ENCODE measurements around the gene NSUN7.

NSUN7 gene

DNA sequence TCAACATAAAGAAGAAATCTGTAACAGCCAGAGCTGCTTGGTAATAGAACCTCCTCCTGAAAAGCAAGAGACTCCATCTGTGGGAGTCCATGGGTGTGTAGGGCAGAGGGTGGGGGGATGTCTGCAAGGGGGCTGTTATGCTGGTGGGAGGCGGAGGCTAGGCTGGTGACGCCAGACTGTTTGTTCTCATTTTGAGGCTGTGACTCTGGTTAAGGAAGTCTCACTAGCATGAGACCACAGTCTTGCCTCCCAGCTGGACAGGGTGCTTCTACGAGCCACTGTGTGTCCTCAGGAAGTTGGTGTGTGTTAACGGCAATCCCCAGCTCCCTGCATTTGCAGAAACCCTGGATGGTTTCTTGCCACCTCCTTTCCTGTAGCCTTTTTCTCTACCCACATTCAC, 79.8 kb downstream of the NSUN7 start:
- DNase-seq (ENCODE audit: low spot score): no peak
- no peak overlapping the region for H3K27ac ChIP-seq
- TF ChIP-seq, protein P1, sequence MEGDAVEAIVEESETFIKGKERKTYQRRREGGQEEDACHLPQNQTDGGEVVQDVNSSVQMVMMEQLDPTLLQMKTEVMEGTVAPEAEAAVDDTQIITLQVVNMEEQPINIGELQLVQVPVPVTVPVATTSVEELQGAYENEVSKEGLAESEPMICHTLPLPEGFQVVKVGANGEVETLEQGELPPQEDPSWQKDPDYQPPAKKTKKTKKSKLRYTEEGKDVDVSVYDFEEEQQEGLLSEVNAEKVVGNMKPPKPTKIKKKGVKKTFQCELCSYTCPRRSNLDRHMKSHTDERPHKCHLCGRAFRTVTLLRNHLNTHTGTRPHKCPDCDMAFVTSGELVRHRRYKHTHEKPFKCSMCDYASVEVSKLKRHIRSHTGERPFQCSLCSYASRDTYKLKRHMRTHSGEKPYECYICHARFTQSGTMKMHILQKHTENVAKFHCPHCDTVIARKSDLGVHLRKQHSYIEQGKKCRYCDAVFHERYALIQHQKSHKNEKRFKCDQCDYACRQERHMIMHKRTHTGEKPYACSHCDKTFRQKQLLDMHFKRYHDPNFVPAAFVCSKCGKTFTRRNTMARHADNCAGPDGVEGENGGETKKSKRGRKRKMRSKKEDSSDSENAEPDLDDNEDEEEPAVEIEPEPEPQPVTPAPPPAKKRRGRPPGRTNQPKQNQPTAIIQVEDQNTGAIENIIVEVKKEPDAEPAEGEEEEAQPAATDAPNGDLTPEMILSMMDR (conservative IDR thresholded peaks at IDR 0.05; ENCODE audit: low read depth): no peak
- ChIA-PET CTCF (no interaction called here), POLR2A (ENCODE audit: low non-redundant PET) (no interaction called here)

DNA sequence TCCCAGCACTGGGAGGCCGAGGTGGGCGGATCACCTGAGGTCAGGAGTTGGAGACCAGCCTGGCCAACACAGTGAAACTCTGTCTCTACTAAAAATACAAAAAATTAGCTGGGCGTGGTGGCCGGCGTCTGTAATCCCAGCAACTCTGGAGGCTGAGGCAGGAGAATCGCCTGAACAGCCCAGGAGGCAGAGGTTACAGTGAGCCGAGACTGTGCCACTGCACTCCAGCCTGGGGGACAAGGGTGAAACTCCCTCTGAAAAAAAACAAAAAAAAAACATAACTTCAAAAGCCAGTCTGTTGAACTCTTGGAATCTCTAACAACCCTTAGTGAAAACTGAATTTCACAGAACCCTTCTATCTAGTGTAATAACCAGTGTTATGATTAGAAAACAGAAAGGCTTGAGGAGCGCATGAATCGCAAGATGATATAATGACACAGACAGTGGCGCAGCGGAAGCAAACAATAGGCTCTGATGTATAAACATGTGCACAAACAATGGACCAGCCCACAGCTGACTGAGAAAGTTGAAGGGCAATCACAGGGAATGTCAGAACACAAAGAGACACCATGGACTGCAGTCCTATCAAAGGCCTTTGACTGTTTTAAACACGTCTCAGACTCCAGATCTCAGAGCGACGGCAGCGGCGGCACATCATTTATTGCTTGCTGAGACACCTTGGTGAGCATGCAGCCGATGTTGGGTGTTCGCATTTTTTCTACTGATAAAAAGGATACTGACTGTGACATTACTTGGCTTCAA, 81.6 kb downstream of the NSUN7 start:
- no peak overlapping the region for H3K27ac ChIP-seq
- TF ChIP-seq, protein P1 (conservative IDR thresholded peaks at IDR 0.05; ENCODE audit: low read depth): no peak
- POLR2A ChIA-PET (ENCODE audit: low non-redundant PET): no interaction called here
- CTCF ChIA-PET: interaction anchor here (1.7 kb wide), 1 partner anchor 10 kb away, joined by 4 read pairs; no protein-coding TSS in a partner anchor
- no peak for DNase-seq (ENCODE audit: low spot score)

DNA sequence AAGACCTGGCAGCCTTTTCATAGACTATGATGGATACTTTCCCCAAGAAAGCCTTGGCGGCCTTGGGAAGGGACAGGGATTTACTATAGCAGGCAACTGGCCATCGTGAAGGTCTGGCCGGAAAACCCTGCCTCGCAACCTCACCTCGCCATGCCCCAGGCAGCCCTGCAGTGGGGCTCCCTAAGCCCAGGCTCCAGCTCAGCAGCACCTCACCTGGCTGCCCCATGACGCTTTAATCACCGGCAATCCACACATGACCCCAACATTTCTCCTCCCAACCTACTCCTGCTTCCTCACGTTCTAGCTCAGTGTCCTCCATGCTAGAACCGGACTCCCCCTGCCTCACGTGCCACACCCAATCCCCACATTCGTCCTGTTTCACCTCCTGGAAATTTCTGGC, 82.4 kb downstream of the NSUN7 start:
- no peak for DNase-seq (ENCODE audit: low spot score)
- no peak overlapping the region for H3K27ac ChIP-seq
- TF ChIP-seq, protein P1 (conservative IDR thresholded peaks at IDR 0.05; ENCODE audit: low read depth): no peak
- CTCF ChIA-PET: interaction anchor here (0.5 to 1.7 kb wide), 2 partner anchors 9 to 100 kb away, joined by 4 to 5 read pairs; no protein-coding TSS in a partner anchor
- POLR2A ChIA-PET (ENCODE audit: low non-redundant PET): no interaction called here

DNA sequence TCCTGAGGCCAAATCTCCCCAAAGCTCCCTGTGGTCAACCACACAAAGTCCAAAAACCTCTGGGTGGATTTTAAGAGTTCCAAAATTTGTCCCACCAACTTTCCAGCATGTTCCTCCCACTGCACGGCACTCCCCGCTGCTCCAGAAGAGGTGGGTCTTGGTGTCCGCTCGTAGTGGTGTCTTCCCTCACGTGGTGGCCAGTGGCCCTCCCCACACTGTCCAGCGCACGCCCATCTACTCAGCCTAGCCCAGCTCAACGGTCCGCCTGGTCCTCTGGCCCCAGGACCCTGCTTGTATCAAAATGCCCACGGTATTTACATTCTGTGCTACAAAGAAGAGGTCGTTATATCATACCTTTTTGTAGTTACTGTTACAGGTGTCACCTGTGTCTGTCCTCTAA, 83.5 kb downstream of the NSUN7 start:
- TF ChIP-seq, protein P1 (conservative IDR thresholded peaks at IDR 0.05; ENCODE audit: low read depth): no peak
- CTCF ChIA-PET: interaction anchor here (1.7 kb wide), 1 partner anchor 8 kb away, joined by 4 read pairs; no protein-coding TSS in a partner anchor
- DNase-seq (ENCODE audit: low spot score): no peak
- no peak overlapping the region for H3K27ac ChIP-seq
- POLR2A ChIA-PET (ENCODE audit: low non-redundant PET): no interaction called here

DNA sequence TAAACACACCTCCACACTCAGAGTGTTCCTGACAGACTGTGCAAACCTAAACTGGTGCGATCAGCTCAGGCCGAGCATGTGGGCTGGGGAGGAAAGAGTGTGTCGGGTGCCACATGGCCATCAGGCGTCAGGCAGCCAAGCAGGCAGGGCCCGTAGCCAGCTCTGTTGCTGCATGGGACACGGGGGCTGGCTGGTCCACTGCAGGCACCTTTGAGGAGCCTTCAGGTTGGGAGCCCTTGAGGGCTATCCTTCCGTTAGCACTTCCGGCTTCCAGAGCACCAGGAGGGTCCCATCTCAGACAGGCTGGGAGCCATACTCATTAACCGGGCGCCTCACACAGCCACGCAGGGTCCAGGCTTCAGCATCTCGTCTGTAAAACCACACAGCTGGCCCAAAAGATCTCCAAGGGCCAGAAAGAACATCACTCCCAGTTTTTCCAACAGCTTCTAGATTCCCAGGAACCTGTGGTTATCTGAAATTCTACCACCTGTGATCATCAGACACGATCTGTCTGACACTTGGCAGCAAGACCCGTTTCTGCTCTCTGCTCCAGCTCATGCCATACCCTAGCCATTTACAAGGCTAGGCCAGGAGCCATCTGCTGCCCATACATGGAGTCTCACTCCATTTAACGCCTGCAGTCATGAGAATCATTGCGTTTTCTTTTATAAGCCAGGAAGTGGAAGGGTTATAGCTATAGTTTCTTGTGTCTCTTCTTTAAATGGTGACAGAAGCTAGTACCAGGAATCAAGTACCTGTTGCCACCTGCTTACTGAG, 87.5 kb downstream of the NSUN7 start:
- no peak for DNase-seq (ENCODE audit: low spot score)
- TF ChIP-seq, protein P1 (conservative IDR thresholded peaks at IDR 0.05; ENCODE audit: low read depth): no peak
- H3K27ac ChIP-seq: 0 out of 2 replicates have a peak overlapping the region, but pooled peaks have one; percentile 7
- ChIA-PET POLR2A (ENCODE audit: low non-redundant PET) (interaction anchor here (0.5 kb wide), 1 partner anchor 1064 kb away, joined by 3 read pairs; no protein-coding TSS in a partner anchor), CTCF (interaction anchor here (1.2 kb wide), 1 partner anchor 10 kb away, joined by 3 read pairs; no protein-coding TSS in a partner anchor)

DNA sequence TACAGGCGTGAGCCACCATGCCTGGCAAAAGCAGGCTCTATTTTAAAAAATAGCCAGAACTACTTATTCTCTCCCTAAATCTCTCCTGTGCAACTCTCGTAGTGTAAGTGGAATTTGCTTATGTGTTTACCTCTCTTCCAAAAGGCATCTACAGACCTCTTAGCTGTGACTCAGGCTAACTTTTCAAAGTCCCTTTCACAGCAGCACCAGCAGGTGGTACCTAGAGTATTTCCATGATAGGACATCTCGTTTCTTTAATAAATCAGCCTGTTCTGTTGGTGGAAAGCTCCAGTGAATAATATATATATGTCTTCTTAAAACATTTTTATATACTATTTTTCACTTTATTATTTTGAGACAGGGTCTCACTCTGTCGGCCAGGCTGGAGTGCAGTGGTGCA, 89.0 kb downstream of the NSUN7 start:
- DNase-seq (ENCODE audit: low spot score): no peak
- TF ChIP-seq, protein P1 (conservative IDR thresholded peaks at IDR 0.05; ENCODE audit: low read depth): no peak
- no peak overlapping the region for H3K27ac ChIP-seq
- ChIA-PET CTCF (interaction anchor here (0.6 to 1.2 kb wide), 3 partner anchors 8 to 362 kb away, joined by 3 to 4 read pairs (median 3); no protein-coding TSS in a partner anchor), POLR2A (ENCODE audit: low non-redundant PET) (no interaction called here)

All from RWPE1 (cell line).